Measurements from ENCODE around the gene CUL3. TPM values are rescaled to one million over a fixed set of nuclear protein-coding genes. Genes with fewer than 3 reads are reported as not detected.

Gene CUL3
- total RNA-seq, 1 experiment from 2014 or later: 104 TPM

GRCh38 chr2:224506494-224506893 lies 78.7 kb downstream of the CUL3 start:
- intact Hi-C loops (cut with micrococcal nuclease; ENCODE audit: unreplicated experiment): no loop called here
- CTCF ChIA-PET: no interaction called here
- no peaks in the 10 kb centered on the region for H3K27me3 ChIP-seq (ENCODE audit: control insufficient read depth, insufficient read depth, low read length)
- no peak for DNase-seq (ENCODE audit: low read depth, low spot score)
- H3K4me1 ChIP-seq (ENCODE audit: control insufficient read depth, insufficient read depth, low read length): no peaks in the 10 kb centered on the region
- POLR2A ChIA-PET: no interaction called here
- H3K27ac ChIP-seq (ENCODE audit: low read length): no peak overlapping the region
- in situ Hi-C loops (cut with HindIII; ENCODE audit: low pct_unique_long_range_greater_than_20kb, low sequenced_read_pairs): no loop called here
- no peaks in the 10 kb centered on the region for H3K9me3 ChIP-seq (ENCODE audit: control insufficient read depth, insufficient read depth, low read depth, low read length)
- H3K4me3 ChIP-seq (ENCODE audit: low read depth in 2 of 2, low read length in 2 of 2): no peak overlapping the region
- no peak for ATAC-seq
- TF ChIP-seq POLR2AphosphoS5 (IDR thresholded peaks at IDR 0.05; ENCODE audit: low read depth, low read length): no peak
- no peak for TF ChIP-seq TCF7L2 (IDR thresholded peaks at IDR 0.05; ENCODE audit: low read depth, low read length)
- no peak for TF ChIP-seq SIN3A (IDR thresholded peaks at IDR 0.05; ENCODE audit: borderline replicate concordance, insufficient read depth, low read depth, low read length)
- TF ChIP-seq REST (IDR thresholded peaks at IDR 0.05; ENCODE audit: insufficient read depth in 1 of 2, low read depth in 2 of 2, low read length in 1 of 2): no peak
- no peak for TF ChIP-seq CTCF (IDR thresholded peaks at IDR 0.05)
- no TSS peak for BruUV-seq (replicated peaks)
- peaks cover 32% of the 10 kb centered on the region for H3K36me3 ChIP-seq (ENCODE audit: control insufficient read depth, insufficient read depth, low read length)

DNA sequence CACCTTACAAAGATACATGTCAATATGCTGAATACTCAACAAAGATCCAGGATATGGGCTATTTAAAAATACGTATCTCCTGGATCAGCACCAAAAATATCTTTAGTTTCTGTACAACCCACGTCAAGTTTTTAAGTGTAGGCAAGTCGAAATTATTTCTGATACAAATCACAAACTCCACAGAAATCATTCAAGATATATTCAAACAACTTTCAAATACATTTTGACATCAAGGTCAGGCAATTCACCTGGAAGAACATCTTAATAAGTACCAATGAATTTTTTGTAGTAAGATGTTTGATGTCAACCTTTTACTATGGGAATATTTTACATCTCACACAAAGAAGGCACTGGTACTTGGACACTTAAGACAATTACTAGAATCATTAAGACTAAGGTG lies 86.2 kb downstream of the CUL3 start:
- ChIA-PET CTCF (no interaction called here), POLR2A (no interaction called here)
- Histone ChIP-seq H3K27me3 (ENCODE audit: control insufficient read depth, insufficient read depth, low read length) (no peaks in the 10 kb centered on the region), H3K27ac (ENCODE audit: low read length) (no peak overlapping the region), H3K4me1 (ENCODE audit: control insufficient read depth, insufficient read depth, low read length) (no peaks in the 10 kb centered on the region), H3K36me3 (ENCODE audit: control insufficient read depth, insufficient read depth, low read length) (peaks cover 66% of the 10 kb centered on the region), H3K9me3 (ENCODE audit: control insufficient read depth, insufficient read depth, low read depth, low read length) (no peaks in the 10 kb centered on the region), H3K4me3 (ENCODE audit: low read depth in 2 of 2, low read length in 2 of 2) (no peak overlapping the region)
- no peak for TF ChIP-seq TCF7L2 (IDR thresholded peaks at IDR 0.05; ENCODE audit: low read depth, low read length)
- TF ChIP-seq SIN3A (IDR thresholded peaks at IDR 0.05; ENCODE audit: borderline replicate concordance, insufficient read depth, low read depth, low read length): no peak
- TF ChIP-seq CTCF (IDR thresholded peaks at IDR 0.05): no peak
- TF ChIP-seq REST (IDR thresholded peaks at IDR 0.05; ENCODE audit: insufficient read depth in 1 of 2, low read depth in 2 of 2, low read length in 1 of 2): no peak
- TF ChIP-seq POLR2AphosphoS5 (IDR thresholded peaks at IDR 0.05; ENCODE audit: low read depth, low read length): no peak
- no TSS peak for BruUV-seq (replicated peaks)
- in situ Hi-C loops (cut with HindIII; ENCODE audit: low pct_unique_long_range_greater_than_20kb, low sequenced_read_pairs) (no loop called here), intact Hi-C loops (cut with micrococcal nuclease; ENCODE audit: unreplicated experiment) (no loop called here)
- ATAC-seq (no peak), DNase-seq (ENCODE audit: low read depth, low spot score) (no peak)
